ENCODE results near the gene CEP126.

- TF ChIP-seq CTCF (IDR thresholded peaks at IDR 0.05) (no peak), POLR2A (IDR thresholded peaks at IDR 0.05) (no peak)
These were observed 121.9 kb downstream of the CEP126 start for GRCh38 chr11:102036757-102037156.
